ENCODE results near the gene PLXDC2.

GRCh38 chr10:19933772-19934171 is 117.5 kb downstream of the PLXDC2 start:
- no peak for TF ChIP-seq CTCF (IDR thresholded peaks at IDR 0.05; ENCODE audit: low read length)
- TF ChIP-seq EZH2 (IDR thresholded peaks at IDR 0.05; ENCODE audit: borderline replicate concordance, low read length) = no peak
